Ishikawa (cell line): ENCODE data around the gene ERCC5.

ENCODE experiments used
- EGR1 ChIP-seq: IDR thresholded peaks from 2 replicates; pipeline ENCODE4 v1.6.1; 2012
- EP300 ChIP-seq: IDR thresholded peaks from 2 replicates; pipeline ENCODE4 v1.6.1; 2012; ENCODE audit warnings: borderline replicate concordance
- FOXM1 ChIP-seq: IDR thresholded peaks from 2 replicates; pipeline ENCODE4 v1.6.1; 2012; ENCODE audit warnings: low read depth, borderline replicate concordance
- NFIC ChIP-seq: IDR thresholded peaks from 2 replicates; pipeline ENCODE4 v1.6.1; 2012
- RAD21 ChIP-seq: IDR thresholded peaks from 2 replicates; pipeline ENCODE4 v1.6.1; 2012; ENCODE audit warnings: low read depth
- TCF12 ChIP-seq: IDR thresholded peaks from 2 replicates; pipeline ENCODE4 v1.6.1; 2012; ENCODE audit warnings: low read depth
- TEAD4 ChIP-seq: IDR thresholded peaks from 2 replicates; pipeline ENCODE4 v1.6.1; 2012
- YY1 ChIP-seq: IDR thresholded peaks from 2 replicates; pipeline ENCODE4 v1.6.1; 2012; ENCODE audit warnings: low read depth
- TF ChIP-seq, protein P1 (sequence below): IDR thresholded peaks from 2 replicates; pipeline ENCODE4 v1.6.1; 2012
- TF ChIP-seq, protein P2 (sequence below): IDR thresholded peaks from 2 replicates; pipeline ENCODE4 v1.6.1; 2012; ENCODE audit warnings: low read depth, mild to moderate bottlenecking
- TF ChIP-seq, protein P3 (sequence below): IDR thresholded peaks from 2 replicates; pipeline ENCODE4 v1.6.1; 2012

DNA sequence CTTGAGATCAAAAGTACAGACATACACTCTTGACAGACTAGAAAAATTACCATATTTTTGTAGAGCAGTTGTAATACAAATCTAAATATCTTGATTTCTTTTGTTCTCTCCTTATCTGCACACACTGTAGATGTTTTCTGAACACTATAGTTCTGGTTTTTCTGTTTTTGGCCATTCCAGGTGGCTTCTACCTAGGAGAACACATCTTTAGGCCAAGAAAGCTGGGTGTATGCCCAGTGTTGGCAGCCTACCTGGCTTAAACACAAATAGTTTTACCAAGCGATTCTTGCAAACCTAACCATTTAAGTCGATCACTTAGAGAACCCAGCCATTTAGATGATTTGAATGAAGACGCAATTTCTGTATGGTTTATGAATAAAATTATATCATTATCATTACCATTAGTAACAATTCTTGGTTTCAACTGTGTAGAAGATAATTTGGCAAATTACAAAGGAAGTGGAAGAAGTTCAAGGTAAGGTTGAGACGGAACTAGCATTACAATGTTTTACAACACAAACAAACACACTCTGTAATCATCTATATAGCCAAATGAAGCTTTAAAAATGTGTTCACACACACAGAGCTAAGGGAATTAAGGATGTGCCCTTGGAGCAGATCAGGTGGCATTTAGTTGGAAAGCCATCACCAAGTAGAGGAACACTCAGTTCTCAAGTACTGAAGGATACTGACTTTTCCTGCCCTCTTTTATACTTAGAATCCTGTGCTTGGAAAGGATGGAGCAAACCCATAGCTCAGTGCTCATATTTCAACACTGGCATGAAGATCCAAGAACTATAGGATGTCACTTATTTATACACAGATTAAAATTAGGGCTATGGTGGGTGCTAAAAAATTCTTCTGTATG lies 36.2 kb downstream of the ERCC5 start:
- TF ChIP-seq EP300 (no peak), YY1 (no peak), RAD21 (no peak), TCF12 (no peak), NFIC (no peak), TEAD4 (no peak), EGR1 (no peak), FOXM1 (no peak)
- TF ChIP-seq, protein P1, sequence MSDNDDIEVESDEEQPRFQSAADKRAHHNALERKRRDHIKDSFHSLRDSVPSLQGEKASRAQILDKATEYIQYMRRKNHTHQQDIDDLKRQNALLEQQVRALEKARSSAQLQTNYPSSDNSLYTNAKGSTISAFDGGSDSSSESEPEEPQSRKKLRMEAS: no peak
- TF ChIP-seq, protein P2, sequence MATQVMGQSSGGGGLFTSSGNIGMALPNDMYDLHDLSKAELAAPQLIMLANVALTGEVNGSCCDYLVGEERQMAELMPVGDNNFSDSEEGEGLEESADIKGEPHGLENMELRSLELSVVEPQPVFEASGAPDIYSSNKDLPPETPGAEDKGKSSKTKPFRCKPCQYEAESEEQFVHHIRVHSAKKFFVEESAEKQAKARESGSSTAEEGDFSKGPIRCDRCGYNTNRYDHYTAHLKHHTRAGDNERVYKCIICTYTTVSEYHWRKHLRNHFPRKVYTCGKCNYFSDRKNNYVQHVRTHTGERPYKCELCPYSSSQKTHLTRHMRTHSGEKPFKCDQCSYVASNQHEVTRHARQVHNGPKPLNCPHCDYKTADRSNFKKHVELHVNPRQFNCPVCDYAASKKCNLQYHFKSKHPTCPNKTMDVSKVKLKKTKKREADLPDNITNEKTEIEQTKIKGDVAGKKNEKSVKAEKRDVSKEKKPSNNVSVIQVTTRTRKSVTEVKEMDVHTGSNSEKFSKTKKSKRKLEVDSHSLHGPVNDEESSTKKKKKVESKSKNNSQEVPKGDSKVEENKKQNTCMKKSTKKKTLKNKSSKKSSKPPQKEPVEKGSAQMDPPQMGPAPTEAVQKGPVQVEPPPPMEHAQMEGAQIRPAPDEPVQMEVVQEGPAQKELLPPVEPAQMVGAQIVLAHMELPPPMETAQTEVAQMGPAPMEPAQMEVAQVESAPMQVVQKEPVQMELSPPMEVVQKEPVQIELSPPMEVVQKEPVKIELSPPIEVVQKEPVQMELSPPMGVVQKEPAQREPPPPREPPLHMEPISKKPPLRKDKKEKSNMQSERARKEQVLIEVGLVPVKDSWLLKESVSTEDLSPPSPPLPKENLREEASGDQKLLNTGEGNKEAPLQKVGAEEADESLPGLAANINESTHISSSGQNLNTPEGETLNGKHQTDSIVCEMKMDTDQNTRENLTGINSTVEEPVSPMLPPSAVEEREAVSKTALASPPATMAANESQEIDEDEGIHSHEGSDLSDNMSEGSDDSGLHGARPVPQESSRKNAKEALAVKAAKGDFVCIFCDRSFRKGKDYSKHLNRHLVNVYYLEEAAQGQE: no peak
- TF ChIP-seq, protein P3, sequence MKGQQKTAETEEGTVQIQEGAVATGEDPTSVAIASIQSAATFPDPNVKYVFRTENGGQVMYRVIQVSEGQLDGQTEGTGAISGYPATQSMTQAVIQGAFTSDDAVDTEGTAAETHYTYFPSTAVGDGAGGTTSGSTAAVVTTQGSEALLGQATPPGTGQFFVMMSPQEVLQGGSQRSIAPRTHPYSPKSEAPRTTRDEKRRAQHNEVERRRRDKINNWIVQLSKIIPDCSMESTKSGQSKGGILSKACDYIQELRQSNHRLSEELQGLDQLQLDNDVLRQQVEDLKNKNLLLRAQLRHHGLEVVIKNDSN: no peak
